ENCODE data around the gene GLB1L.

GLB1L gene

DNA sequence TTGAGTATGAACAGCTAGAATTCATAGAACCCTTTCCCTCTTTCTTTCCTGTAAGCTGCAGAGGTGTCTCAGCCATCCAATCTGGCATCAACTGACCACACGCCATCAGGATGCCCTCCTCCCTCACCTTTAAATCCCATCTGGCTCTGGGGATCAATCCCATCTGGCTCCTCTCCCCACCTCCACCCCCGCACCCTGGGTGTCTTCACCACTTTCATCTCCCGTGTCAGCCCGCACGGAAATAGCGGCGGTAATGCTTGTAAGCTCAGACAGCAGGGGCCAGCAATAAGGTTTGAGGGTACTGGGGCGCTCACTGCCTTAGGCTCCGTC is 7.3 kb upstream of the GLB1L start:
- peak; percentile 58 for DNase-seq

DNA sequence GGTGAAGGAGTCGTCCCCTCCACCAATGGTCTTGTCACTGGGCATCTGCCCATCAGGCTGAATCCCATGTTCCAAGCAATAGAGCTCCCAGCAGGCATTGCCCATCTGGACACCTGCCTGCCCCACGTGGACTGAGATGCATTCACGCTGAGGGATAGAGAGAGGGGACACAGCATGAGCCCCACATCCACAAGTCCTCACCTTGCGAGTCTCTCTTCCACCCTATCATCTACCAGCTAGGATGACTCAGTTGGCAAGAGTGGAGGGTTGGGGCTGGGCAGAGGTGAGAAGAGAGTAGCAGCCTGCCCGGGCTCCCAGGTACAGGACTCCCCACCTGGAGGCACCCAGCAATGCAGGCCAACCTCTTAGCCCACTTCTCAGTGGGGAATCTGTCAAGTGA is 6.8 kb upstream of the GLB1L start:
- DNase-seq = peak; percentile 65

DNA sequence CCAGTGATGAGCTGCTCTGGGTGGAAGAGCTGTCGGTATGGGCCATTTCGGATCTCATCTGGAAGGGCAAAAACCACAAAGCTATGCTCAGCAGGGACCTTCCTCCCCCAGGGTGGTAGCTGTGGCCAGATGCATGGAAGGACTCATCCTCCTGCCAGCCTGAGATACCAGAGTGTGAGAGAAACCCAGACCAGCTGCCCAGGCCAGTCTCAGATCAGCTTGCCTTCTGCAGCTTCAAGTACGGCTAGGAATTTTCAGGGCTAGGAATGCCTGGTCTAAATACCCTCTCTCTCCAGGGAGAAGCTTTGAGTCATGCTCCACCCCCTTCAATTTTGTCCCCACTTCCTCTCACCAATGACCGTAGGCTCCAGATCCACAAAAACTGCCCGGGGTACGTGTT is 6.4 kb upstream of the GLB1L start:
- no peak for DNase-seq

DNA sequence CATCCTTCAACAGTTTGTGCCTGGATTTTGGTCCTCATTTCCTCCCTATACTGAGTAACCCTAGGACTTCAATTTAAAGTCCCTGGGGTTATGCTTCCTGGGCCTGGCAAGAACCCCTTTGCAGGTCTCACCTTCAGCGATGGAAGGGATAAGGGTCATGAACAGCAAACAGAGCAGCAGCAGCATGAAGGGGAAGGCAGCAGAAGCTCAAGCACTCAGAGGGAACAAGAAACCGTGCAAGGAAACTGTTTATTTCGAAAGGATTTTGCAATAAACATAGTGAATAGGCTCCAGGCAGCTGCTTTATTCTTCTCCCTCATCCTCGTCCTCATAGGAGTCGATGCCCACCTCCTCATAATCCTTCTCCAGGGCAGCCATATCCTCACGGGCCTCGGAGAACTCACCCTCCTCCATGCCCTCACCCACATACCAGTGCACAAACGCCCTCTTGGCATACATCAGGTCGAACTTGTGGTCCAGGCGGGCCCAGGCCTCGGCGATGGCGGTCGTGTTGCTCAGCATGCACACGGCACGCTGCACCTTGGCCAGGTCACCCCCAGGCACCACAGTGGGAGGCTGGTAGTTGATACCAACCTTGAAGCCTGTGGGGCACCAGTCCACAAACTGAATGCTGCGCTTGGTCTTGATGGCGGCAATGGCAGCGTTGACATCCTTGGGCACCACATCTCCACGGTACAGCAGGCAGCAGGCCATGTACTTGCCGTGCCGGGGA is 5.0 kb upstream of the GLB1L start:
- peak; percentile 15 for DNase-seq

DNA sequence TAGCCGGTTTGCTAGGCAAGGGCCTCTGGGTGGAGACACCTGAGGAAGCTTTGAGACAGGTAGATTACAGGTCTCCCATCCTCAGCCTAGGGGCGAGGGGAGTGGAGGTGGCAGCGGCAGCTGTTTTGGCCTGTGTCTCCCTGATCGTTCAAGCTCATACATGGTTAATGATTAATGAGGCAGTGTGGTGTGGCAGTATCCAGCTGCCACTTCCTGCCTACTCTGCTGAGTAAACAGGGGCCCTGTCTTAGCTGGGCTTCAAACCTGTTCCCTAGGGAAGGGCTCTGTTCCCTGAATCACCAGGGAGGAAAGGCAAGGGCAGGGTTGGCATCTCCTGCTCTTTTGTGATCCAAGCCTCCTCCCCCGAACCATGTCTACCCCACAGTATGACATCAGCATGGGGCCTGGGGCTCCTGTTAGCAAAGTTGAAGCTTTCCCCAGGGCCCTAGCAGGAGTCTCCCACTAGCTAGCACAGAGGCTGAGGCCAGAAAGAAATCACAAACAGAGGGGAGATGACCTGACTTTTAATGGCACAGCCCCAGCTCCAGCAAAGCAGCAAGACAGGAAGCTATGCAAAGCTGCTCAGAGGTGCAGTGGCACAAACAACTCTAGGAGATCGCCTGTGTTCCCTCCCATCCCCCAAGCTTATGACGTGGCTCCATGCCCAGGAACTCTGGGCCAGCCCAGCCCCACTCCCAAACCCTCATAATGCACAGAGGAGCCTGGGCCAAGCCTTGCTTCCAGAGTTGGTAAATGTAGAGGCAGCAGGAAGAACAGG is 4.1 kb upstream of the GLB1L start:
- peak; percentile 87 for DNase-seq

DNA sequence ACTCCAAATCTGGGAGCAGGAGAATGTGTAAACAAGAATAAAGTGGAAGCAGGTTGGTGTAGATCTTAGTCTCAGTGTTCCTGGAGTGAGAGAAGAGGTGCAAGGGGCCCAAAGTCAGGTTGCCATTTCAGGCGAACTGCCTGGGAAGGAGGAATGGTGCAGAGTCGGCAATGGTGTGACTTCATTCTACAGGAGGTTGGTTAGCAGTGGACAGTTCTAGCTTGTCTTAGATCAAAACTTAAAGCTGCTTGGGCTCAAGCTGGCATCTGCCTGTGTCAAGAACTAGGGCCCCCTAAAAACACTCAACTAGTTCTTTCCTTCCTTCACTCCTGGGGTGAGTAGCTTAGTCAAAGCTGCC is 3.6 kb upstream of the GLB1L start:
- no peak for DNase-seq

DNA sequence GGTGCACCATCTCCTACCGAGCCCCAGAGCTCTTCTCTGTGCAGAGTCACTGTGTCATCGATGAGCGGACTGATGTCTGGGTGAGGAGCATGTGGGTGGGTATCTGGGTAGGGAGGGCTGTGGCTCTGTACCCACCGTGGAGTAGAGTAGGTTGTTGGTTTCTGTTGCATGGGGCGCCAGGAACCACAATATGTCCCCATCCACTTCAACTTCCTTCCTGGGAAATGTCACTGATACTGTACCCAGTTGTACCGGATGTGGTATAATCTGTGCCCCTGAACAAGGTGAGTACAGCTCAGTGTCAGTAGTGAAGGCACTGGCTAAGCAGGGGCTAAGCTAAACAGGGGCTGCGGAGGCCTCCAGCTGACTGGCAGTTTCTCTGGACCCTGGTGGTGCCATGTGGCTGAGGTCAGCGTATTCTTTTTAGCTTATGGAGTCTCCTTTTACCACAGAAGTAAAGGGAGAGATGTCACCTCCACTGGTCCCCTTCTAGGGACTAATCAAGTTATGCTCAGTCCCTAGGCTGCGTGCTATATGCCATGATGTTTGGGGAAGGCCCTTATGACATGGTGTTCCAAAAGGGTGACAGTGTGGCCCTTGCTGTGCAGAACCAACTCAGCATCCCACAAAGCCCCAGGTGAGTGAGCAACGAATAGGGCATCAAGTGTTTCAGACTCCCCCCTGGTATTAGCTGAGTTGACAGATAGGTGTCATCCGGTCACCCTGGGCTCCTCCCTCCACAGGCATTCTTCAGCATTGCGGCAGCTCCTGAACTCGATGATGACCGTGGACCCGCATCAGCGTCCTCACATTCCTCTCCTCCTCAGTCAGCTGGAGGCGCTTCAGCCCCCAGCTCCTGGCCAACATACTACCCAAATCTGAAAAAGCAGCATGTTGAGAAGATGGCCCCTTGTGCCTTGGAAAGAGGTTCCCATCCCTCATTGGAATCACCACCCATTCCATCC is 2.7 kb upstream of the GLB1L start:
- peak; percentile 80 for DNase-seq

DNA sequence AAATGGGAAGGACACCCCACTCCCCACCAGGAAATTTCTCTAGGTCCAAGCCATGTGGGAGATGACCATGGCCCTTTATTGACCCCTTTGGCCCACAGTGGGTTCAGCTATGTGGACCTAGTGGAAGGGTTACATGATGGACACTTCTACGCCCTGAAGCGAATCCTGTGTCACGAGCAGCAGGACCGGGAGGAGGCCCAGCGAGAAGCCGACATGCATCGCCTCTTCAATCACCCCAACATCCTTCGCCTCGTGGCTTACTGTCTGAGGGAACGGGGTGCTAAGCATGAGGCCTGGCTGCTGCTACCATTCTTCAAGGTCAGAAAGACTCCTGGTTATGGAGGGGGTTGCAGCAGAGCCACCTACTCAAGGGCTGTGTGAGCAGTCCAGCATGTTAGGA is 1.3 kb upstream of the GLB1L start:
- no peak for DNase-seq

DNA sequence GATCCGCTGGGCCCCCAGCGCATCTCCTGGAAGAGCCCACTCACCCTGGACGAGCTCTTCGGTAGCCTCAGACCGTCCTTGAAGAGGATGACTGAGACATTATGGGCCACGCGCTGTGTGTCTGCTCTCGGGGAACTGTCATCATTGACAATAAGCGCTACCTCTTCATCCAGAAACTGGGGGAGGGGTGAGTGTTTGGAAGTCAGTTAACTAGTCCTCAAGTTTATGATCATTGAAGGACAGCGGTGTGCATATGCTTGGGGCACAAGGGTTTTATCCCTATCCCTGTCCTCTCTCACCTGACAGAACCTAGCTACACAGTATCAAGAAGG is 621 bp upstream of the GLB1L start:
- peak; percentile 20 for DNase-seq

DNA sequence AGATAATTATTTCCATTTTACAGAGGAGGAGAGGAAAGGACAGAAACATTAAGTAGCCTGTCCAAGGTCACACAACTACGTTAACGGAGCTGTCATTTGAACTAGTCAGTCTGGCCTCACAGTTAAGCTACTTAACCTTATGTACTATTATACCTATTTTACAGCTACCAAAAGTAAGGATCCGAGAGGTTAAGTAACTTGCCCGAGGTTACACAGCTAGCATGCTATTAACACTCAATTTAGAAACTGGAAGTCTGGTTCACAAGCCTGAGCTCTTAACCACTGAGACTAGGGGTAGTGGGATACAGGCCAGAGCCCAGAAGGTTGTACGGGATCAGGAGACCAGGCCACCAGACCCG is 476 bp downstream of the GLB1L start:
- DNase-seq = no peak

DNA sequence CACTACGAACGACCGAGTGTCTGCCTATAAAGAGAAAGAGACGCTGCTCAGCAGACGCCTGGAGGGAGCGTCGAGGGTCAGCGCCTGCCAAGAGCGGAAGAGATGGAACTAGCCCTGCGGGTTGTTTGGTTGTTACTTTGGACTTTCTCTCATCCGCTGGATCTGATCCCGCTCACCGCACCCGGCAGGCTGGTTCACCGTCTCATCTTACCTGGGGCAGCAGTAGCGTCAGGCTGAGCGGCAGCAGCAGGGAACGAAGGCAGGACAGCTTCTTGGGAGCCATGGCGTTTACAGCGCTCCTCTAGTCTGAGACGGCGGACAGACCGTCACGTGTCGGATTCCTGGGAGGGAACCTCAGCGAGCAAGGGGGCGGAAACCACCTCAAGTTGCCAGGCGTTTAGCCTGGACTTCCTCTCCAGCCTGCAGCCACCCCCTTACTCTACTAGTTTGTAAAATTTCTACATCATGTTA is 1.9 kb downstream of the GLB1L start:
- no peak for DNase-seq

DNA sequence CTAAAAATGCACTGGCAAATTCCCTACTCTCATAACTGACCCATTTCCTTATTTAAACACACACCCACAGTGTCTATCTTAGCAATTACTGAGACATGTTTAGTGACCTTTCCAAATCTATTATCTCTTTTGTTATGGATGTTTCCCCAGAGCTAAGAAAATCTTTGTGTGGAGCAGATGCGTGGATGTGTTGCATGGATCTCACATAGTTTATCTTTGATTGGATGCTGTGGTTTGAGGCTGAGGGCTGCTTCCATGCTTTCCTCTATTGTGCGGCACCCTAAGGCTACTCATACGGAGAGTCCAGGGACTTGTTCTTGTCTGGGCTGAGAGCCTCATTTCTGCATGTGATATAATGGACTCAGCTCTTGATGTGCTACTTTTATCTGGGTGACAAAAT is 10.9 kb downstream of the GLB1L start:
- DNase-seq = no peak

DNA sequence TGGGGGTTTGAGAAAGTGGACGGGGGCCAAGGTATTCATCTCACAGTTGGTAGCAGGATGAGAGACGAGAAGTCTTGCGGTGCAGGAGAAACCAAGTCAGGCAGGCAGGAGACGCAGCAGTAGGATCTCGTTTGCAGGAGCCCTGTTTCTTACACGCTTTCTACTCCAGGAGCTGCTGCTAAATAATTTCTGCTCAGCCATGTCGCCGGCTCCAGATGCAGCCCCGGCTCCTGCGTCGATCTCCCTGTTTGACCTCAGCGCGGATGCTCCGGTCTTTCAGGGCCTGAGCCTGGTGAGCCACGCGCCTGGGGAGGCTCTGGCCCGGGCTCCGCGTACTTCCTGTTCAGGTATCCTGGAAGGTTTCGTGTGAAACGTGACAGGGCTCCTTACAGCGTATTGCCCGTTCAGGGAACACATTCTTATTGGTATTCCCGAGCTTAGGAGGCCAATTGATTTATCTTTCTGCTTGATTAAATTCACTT is 15.1 kb downstream of the GLB1L start:
- DNase-seq = peak; percentile 58

DNA sequence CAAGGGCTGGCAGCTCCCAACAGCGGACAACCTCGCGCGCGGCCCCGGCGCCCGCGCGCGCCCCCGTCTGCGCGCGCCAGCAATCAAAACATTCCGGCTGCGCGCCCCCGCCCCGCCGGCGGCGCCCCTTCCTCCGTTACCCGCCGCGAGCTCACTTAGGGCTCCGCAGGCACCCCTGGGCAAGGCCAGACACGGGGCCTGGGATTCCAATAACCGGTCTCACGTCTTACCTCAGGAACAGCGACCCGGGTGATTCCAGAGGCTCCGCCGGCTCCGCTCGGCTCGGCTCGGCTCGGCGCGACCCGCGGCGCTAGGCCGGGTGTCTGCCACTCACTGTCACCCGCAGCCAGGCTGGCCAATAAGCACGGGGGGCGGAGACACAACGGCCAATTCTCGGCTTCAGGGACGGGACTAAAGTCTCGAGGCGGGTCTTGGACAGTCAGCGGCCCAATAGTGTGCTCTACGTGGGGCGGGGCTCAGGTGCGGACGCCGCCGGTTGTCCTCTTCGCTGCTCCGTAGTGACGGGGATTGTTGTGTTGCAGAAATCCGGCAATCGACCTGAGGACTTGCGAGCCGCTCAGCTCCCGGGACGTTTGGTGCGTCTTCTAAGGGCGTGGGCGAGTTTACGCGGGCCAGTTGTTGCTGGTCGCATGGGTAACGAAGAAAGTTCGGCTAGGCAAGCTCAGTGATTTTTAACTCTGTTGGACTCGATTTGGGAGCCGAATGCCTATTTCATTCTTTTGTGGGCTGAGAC is 15.8 kb downstream of the GLB1L start, which contains the start of the genes ANKZF1 and ATG9A:
TSS of gene ANKZF1 (plus strand) at position 502 of the 754 bp plus-strand sequence. CDS start 452 bp downstream, outside the sequence.
TSS of gene ATG9A (minus strand) at position 332 of the 754 bp plus-strand sequence. CDS start 1,612 bp downstream, outside the sequence.
- DNase-seq = peak; percentile 98

DNA sequence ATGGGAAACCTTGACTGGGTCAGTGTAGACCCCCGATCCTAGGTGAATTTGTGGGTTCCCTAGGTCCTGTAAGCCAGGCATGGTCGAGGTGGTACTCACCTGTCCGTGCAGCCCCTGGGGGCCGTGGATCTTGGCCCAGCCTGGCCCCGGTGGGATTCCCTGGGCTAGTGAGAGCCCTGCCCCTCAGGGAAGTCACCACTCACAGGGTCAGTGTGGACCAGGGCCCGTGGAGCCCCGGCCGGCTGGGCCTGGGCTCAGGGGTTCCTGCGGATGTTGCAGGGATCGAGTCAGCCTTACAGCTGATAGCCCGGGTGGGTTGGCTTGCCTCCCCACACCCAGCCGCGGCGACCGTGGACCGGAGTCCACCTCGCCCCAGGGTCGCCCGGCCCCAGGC is 16.3 kb downstream of the GLB1L start:
- DNase-seq = no peak

DNA sequence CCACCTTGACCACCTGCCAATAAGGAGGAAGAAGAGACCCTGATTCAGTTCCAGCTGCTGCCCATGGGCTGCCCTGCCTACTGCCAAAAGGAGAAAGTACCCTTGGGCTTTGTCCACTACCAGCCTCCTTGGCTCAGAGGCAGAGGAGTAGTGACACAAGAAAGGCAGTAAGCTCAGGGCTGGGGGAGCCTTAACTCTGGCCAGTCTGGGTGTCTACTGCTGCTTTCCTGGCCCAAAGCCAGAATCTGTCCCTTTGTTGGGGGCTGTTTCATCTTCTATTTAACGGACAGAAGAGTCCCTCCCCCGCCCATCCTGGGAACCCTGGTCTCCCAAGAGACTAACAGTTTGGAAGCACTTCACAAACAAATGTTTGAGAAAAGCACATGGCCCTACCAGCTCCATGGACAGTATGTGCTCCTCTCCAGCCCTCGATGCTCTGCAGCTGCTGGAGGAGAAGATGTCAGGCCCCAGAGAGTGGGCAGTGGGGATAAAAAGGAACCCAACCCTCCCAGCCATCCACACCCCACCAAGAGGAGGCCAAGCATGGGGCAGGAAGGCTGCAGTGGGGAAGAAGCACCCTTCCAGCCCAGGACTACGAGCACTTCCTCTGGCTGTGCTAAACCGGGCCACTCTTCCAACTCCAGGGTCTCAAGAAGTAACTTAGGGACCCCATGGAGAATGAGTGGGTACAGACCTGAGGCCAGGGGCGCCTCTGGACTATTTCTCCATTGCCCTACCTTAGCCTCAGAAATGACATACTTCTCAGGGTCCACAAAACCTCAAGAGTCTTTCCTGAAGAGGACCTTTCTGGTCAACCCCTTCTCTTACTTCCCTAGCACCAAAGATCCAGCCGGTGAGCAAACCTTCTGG is 17.0 kb downstream of the GLB1L start:
- DNase-seq = peak; percentile 23

DNA sequence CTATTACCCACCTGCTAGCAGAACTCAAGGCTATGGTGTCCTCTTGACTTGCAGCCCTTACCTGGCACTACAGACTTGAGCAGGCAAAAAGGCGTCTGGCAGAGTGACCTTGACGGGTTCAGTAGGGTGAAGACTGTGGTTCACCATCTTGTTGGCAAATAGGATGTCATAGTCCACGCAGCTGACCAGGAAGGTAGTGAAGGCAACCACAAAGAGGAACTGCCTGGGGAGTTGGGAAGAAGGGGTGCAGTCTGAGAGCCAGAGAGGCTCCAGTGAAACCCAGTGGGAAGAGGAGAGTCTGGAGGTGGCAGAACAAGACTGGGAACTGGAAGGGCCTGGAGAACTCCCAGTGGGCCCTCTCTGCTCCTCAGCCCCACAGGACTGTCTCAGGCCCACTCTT is 19.9 kb downstream of the GLB1L start:
- no peak for DNase-seq

DNA sequence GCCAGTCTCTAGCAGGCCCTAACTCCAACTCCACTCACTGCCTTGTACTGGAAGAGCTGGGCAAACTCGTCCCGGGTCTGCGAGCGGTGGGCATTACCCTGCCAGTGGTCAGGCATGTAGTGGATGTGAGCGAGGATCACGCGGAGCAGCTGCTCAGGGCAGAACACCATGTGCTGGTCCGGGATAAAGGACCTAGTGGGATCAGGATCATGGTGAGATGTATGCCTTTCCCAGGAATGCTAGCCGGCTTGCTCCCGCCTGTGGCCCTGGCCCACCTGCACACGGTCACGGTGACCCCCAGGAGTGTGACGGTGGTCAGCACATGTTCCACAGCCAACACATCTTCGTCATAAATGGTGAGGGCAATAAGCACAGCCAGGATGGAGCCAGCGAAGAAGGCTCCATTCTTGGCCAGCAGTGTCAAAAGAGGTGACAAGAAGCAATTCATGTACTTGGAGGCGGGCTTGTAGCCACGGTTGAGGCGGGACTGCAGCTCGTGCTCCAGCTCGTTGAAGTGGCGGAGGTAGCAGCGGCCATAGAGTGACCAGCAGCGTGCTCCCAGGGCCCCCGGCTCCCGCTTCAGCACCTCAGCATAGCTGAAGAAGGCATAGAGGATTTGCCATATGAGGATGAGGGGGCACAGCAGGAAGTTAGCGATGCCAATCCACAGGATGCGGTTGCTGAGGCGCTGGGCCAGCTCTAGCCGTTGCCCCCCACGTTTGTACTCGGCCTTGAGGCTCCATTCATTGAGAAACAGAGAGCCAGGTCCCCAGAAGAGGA is 21.2 kb downstream of the GLB1L start:
- DNase-seq = no peak

DNA sequence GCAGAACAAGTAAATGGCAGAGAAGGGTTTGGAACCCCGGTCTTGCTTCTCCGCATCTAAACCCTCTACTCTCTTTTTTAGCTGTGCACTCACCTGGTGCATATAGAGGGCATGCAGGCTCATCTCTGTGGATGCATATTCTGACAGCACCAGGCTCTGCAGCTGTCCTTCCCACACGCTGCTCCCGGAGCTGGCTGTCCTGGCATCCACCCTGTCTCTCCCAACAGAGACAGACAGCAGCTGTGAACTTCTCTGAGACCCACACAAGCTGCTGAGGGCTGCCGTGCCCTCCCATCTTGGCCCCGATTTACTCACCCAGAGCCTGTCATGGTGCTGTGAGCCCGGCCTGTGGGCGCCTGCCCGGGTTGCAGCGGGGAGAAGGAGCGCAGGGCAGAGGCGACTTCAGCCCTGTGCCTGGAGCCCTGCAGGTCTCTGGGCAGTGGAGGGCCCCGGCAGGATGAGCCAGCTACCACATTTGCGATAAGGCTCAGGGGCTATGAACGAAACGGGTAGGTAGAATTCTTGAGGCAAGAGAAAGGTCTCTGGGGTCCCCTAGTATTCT is 23.2 kb downstream of the GLB1L start:
- no peak for DNase-seq

Data from CD4-positive, alpha-beta T cell treated with Interleukin-17A for 4 hours (primary cell).